GM21360 (cell line): ENCODE results near the gene PDIA5.
A peak's percentile ranks its signal among the peaks of the same experiment; 100 is the strongest.

Source experiments
- ATAC-seq: cut with Tn5 transposase; IDR thresholded peaks from one replicate; pipeline ENCODE4 v1.9.1; 2021; ENCODE audit warnings: mild to moderate bottlenecking, moderate library complexity; ENCODE audit not compliant: unreplicated experiment

The PDIA5 gene

DNA sequence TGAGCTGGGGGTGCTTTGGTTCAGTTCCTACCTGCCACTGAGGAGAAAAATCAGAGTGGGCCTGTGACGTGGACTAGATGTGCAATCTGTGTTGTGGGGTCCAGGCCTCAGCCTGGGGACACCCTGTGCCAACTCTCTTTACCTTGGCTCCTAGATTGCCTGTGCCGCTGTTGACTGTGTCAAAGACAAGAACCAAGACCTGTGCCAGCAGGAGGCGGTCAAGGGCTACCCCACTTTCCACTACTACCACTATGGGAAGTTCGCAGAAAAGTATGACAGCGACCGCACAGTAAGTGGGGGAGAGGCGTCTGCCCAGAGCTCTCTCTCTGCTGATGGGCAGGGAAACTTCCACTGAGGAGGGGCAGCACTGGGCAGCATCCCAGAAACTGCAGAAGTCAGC is 94.3 kb downstream of the PDIA5 start:
- no peak for ATAC-seq

DNA sequence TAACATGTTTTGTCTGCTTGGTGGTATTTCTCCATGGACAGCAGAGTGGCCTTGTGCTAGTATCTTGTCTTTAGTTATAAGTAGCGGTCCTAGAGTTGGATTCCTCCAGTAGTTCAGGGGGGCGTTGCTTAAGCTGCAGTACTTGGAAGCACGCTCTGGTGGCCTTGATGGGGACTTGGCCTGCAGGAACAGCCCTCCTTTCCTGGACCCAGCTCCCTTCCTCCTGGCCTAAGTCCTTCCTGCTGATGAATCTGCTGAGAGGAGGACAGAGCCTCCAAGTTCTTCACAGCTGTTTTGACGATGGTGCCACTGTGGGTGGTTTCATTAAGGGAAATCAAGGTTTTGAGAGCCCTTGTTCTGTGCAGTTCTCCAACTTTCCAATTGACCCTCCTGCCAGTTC is 96.3 kb downstream of the PDIA5 start:
- no peak for ATAC-seq

DNA sequence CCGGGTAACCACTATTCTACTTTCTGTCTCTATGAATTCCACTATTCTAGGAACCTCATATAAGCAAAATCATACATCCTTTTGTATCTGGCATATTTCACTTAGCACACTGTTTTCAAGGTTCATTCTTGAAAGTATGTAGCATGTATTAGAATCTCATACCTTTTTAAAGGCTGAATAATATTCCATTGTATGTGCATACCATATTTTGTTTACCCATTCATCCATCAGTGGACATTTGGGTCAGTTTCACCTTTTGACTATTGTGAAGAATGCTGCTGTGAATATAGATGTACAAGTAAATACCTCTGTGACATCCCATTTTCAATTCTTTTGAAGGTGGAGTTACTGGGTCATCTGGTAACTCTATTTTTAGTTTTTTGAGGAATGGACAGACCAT is 98.3 kb downstream of the PDIA5 start:
- no peak for ATAC-seq

DNA sequence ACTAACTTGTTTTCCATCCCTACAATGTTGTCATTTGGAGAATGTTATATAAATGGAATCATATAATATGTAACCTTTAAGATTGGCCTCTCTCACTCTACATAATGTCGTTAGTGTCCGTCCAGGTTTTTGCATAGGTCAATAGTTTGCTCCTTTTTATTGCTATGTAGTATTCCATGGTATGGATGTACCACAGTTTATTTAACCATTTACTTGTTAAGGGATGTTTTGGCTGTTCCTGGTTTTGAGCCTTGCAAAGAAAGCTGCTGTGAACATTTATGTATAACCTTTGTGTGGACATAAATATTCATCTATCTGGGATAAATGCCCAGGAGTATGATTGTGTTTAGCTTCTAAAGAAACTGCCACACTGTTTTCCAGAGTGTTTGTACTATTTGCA is 100.9 kb downstream of the PDIA5 start:
- ATAC-seq, result no peak

DNA sequence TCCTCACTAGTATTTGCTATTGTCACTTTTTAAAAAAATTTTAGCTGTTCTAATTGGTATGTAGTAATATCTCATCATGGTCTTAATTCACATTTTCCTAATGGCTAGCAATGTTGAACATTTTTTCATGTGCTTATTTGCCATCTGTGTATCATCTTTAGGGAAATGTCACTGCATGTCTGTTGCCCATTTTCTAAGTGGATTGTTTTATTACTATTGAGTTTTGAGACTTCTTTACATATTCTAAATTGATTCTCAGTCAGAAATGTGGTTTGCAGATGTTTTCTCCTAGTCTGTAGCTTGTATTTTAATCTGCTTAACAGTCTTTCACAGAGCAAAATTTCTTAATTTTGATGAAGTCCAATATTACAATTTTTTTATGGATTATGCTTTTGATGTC is 101.3 kb downstream of the PDIA5 start:
- no peak for ATAC-seq

DNA sequence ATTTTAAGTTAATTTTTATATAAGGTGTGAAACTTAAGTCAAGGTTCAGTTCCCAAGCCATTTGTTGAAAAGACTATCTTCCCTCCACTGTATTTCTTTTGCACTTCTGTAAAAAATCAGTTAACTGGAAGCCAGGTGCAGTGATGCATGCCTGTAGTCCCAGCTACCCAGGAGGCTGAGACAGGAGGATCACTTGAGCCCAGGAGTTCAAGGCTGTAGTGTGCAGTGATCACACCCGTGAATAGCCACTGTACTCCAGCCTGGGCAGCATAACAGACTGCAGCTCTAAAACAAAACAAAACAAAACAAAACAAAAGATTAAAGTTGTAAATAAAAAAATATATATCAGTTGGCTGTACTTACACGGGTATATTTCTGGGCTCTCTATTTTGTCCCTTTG is 101.8 kb downstream of the PDIA5 start:
- ATAC-seq, result no peak

DNA sequence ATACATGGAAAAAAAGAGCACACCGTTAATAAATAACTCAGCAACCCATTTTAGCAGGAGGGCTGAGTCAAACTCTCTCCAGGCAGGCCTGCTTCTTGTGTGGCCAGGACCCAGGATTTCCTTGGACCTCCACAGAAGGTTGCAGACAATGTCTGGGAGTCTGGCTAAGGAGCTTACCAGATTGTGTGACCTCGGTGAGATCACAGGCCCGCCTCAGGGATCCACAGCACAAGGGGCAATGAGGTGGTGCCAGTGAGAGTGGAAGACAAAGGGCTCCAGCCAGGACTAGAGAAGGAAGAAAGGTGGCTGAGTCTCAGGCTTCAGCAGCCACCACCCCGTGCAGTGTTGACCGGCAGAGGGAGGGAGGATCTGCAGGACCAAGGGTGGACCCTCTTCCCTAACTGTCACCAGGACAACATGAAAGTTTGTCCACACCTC is 102.7 kb downstream of the PDIA5 start:
- ATAC-seq, result no peak

DNA sequence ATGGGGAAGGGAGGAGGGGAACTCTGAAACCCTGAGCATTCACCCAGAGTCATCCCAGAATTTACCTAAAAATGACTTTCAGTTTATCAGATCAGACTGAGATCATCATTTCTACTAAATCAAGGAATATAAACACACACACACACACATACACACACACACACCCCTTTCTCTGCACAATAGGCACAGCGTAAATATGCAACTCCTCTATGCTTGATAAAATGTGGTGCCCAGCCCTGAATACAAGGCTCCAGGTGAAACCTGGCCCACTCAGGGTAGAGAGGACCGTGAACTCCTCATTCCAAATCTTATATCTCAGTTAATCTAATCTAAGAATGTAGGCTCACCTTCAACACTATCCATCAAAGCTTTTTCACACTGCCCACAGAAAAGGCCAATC is 103.1 kb downstream of the PDIA5 start:
- ATAC-seq, result no peak

DNA sequence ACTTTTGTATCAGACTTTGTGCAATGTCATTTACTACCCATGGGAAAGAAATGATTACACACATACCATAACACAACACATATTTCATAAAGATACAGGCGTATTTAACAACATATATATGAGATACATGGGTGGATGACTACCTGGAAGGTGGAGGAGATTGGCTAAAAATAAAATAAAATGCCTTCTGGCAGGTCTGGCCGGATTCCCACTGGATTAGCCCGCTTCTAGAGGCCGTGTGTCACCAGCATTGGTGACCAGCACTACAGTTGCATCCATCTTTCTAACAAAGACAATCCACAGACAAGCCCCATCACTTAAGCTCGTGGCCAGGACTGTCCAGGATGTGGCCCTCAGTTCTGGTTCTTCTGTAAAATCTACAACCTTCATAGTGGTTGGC is 114.0 kb downstream of the PDIA5 start:
- no peak for ATAC-seq

DNA sequence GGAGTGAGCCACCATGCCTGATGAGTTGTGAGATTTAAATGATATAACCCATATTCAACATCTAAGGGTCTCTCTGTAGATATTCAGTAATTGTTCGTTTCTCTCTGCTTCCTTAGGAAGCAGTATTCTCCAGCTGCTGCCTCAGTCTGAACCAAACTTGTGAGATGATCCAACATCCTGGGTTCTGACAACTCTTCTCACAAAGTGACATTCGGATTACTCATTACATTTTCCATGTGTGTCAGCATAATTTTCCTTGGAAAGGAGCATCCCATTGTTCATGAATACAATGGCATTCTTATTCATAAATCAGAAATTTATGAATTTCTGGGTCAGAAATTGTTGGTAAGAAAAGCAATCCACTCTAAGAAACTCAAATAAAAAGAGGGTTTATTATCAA is 119.9 kb downstream of the PDIA5 start:
- ATAC-seq, result no peak

DNA sequence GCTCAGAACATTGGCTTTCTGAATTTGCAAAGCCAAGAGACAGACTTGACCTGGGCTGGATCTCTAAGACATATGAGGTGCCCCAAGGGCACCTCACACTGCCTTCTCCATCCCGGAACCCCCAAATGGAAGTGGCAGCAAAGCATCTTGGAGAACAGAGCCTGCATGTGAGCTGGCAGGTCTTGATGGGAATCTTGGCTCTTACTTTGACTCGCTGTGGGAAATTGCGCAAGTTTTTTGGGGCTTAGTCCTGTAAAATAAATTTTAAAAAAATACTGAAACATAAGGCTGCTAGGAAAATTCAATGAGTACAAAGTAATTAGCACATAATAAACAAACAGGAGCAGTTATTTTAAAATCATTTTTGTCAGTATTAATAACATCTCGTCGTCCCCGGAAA is 121.2 kb downstream of the PDIA5 start:
- no peak for ATAC-seq

DNA sequence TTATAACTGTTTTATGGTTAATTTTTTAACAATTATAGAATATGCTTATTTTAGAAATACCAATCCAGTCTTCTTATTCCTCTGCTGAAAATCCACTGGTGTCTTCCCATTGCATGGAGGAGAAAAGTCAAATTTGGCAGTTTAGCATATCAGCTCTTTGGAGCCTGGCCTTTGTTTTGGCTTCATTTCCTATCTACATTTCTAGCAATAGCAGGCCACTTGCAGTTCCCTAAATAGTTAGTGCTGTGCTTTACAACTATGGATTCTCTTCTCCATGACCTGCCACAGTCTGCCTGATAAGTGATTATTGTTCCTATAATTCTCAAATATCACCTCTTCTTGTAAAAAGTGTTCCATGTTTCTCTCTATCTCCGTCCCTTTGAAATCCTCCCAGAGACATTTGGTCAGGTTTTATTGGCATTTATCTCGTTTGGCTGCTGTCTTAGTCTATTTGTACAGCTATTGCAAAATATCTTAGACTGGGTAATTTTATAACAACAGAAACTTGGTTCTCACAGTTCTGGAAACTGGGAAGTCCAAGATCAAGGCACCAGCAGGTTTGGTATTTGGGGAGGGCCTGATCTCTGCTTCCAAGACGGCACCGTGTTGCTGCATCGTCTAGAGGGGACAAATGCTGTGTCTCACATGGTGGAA is 126.8 kb downstream of the PDIA5 start:
- no peak for ATAC-seq

DNA sequence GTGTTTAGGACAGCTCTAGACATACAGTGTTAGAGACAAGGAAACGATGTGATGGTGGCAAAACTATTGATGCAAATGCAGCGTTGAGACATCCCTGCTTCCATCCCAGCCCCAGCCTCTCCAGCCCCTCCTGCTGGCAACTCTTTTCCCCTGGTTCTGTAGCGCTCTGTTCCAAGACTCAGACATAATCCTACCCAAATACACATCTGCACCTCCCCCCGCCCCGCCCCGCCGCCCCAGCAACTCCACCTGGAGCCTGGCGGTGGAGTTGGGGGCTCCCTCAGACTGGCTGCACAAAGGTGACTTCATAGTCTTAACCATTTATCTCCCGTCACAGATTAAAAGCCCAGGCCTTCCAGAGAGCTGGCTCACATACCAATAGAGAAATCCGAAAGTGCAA is 127.7 kb downstream of the PDIA5 start:
- ATAC-seq, result no peak

DNA sequence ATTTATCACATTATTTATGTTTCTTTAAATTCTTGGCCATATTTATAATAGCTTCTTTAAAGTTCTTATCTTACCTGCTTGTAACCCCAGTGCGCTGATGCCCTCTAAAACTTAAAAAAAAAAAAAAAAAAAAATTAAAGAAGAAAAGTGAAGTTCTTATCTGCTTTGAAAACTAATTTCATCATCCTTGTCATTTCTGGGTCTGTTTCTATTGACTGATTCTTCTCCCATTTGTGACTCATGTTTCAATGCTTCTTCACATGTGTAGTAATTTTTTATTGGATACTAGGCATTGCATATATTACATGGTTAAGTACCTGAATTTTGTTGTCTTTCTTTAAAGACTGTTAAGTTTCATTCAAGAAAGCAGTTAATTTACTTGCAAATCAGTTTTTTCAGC is 131.5 kb downstream of the PDIA5 start:
- ATAC-seq, result no peak

DNA sequence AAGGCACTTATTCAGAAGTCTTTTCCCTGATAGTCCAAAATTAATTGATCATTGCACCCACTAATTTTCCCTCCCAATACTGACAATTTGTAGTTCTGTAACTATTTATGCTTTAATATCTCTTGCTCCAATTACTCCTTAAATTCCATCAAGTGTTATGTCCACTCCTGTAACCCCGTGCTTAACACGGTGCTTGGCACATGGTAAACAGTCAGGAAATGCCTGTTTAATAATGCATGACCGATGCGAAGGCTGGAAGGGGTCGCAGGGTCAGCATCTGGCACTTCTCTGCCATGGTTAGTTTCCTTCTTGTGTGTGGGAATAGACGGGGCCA is 134.4 kb downstream of the PDIA5 start:
- ATAC-seq, result no peak

DNA sequence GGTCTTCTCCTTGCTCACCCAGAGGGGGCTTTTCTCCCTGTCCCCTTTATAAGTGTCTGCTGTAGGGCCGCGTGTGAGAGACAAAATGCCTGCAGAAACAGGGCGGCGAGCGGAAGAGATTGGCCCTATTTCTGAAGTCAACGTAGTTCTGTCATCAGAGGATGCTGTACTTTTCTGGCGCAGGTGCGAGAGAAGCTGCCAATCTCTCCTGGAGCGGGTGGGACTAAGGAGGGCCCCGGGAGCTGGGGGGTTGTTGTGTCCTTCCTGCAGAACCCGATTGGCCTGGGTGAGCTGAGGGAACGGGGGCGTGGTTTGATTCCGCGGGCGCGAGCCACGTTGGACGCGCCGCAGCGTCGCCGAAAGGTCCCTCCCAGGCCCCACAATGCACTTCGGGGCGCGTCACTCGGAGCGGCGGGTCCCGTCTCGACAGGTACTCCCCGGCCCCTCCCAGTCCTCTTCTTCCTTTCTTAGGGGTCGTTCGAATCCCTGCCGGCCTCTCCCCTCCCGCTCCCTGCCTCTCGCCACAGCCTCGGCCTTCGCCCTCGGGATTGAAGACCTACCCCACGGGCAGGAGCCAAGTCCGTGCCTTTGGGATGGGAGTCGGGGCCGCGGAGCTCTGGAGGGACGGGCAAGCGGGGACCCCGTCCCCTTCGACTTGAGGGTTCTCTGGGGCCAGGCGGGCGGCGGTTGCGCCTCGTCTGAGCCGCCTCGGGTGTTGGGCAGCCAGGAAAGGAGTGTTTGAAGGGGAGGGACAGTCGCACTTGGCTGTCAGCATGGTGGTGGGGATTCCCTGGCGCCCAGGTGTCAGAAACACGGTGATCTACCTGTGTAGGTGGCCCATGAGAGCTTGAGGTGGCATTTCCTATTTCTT is 135.0 kb downstream of the PDIA5 start, which contains the start of gene SEC22A:
Gene SEC22A, plus strand, starts transcription at position 387 of the 871 bp plus-strand sequence. CDS start 7,275 bp downstream, outside the sequence.
- ATAC-seq, result peak; percentile 96

DNA sequence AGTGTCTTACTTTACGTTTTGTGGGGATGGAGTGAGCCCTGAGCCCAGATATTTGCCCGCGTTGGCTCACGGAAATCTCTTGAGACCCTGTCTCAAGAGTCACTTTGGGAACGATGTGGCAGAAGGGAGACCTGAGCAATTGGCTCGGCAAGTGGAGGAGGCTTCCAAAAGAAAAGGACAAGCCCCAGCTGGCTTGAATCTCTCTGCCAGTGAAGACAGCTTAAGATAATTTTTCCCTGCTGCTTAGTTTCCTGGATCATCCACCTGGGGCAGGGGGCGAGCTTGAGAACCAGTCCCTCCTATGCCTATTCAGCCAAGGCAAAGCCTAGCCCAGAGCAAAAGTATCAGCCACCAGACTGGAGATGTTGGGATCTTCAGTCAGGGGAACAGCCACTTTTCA is 135.6 kb downstream of the PDIA5 start:
- ATAC-seq, result no peak
